Sigmoid colon (tissue), 7 donors: Measurements from ENCODE around the gene SERPIND1. TPM values are rescaled to one million over a fixed set of nuclear protein-coding genes. Genes with fewer than 3 reads are reported as not detected.
"Not testable (repeated sequence)": the region's sequence is repeated elsewhere in the genome, so short reads cannot be mapped to it uniquely, and the experiment has no call there.

Source experiments
- DNase-seq: peaks from one replicate; pipeline ENCODE4 v3.0.0-alpha.2; 2019
- H3K27ac ChIP-seq, 4 donors: fragments of 200-600 bp; sonication (generic); one replicate each; pipeline ENCODE4 v1.5.1; 2016 to 2019; ENCODE audit warnings: mild to moderate bottlenecking in 1 of 4
- H3K27me3 ChIP-seq, 3 donors: fragments of 200-600 bp; sonication (generic); one replicate each; pipeline ENCODE4 v1.5.1; 2019; ENCODE audit warnings: mild to moderate bottlenecking in 1 of 3
- H3K36me3 ChIP-seq, 4 donors: fragments of 200-600 bp; sonication (generic); one replicate each; pipeline ENCODE4 v1.5.1; 2016 to 2019
- H3K4me1 ChIP-seq, 4 donors: fragments of 200-600 bp; sonication (generic); one replicate each; pipeline ENCODE4 v1.5.1; 2017 to 2019
- H3K4me3 ChIP-seq, 4 donors: fragments of 200-600 bp; sonication (generic); one replicate each; pipeline ENCODE4 v1.5.1; 2017 to 2019; ENCODE audit warnings: mild to moderate bottlenecking in 2 of 4, moderate library complexity in 1 of 4
- H3K9me3 ChIP-seq, 4 donors: fragments of 200-600 bp in 3 of 4; sonication (generic) in 3 of 4; one replicate each; pipeline versions ENCODE4 v1.5.1 to v1.6.1; 2013 to 2019
- CTCF ChIP-seq, 4 experiments: fragments of 450-650 bp in 3 of 4; fragments of 200-600 bp in 1 of 4; IDR thresholded peaks; one replicate each; pipeline ENCODE4 v1.5.1; 2016 to 2019; ENCODE audit warnings: antibody characterized with exemption in 4 of 4, mild to moderate bottlenecking in 3 of 4, moderate library complexity in 2 of 4
- EP300 ChIP-seq, 4 donors: sonication (generic); formaldehyde crosslinking; IDR thresholded peaks; one replicate each; pipeline ENCODE4 v1.6.1; 2017; ENCODE audit warnings: antibody characterized with exemption in 4 of 4
- POLR2A ChIP-seq, 2 donors: fragments of 450-650 bp; IDR thresholded peaks; one replicate each; pipeline ENCODE4 v1.6.1; 2016; ENCODE audit warnings: antibody characterized with exemption in 2 of 2, mild to moderate bottlenecking in 2 of 2, moderate library complexity in 2 of 2
- POLR2AphosphoS5 ChIP-seq, 4 donors: sonication (generic); formaldehyde crosslinking; IDR thresholded peaks; one replicate each; pipeline ENCODE4 v1.6.1; 2017; ENCODE audit warnings: antibody characterized with exemption in 4 of 4
- WGBS, 2 donors: extraction: QIAGEN DNeasy Blood & Tissue Kit; methylation state at CpG; one replicate each; pipeline ENCODE4 v1.1.7; 2013; 5-methylcytosine and 5-hydroxymethylcytosine counted together
- intact Hi-C: fragments of 100-400 bp; cut with DNase I; formaldehyde crosslinking; loops from one replicate; pipeline ENCODE4 v1.15.1; 2023
- polyA plus RNA-seq, 3 donors: library from polyadenylated mRNA; stranded (reverse); fragments of 200-250 nt; gene quantifications; one replicate each; pipeline ENCODE4 v1.2.3, GENCODE V29; 2013
- total RNA-seq, 4 donors: library from RNA; depleted of rRNA; stranded (reverse); fragments of >200 nt; gene quantifications; one replicate each; pipeline ENCODE4 v1.1.0, GENCODE V29; 2016
- donor health status: healthy with polysubstance abuse.
- donor health status: Bipolar disorder and iron deficiency.
- donor health status: healthy.

Gene SERPIND1
- total and polyA plus RNA-seq, 7 donors = 0.04 TPM; not detected in 6

GRCh38 chr22:20728523-20729190 lies 45.3 kb upstream of the SERPIND1 start:
- peaks cover 32 to 72% (median 43%) of the 10 kb centered on the region in 4 donors for H3K36me3 ChIP-seq

GRCh38 chr22:20729194-20729593 lies 44.7 kb upstream of the SERPIND1 start:
- H3K4me3 ChIP-seq = no peak overlapping the region
- 95 to 97% methylated on average over 13 of the region's 13 CpGs for WGBS, 2 donors
- no peak for TF ChIP-seq POLR2AphosphoS5 (IDR thresholded peaks at IDR 0.05)
- no peak for TF ChIP-seq EP300 (IDR thresholded peaks at IDR 0.05)
- TF ChIP-seq POLR2A (IDR thresholded peaks at IDR 0.05) = no peak
- TF ChIP-seq CTCF (IDR thresholded peaks at IDR 0.05) = no peak
- no peaks in the 10 kb centered on the region for H3K4me1 ChIP-seq
- intact Hi-C loops = no loop called here
- no peaks in the 10 kb centered on the region for H3K27me3 ChIP-seq
- H3K27ac ChIP-seq = no peak overlapping the region
- no peaks in the 10 kb centered on the region for H3K9me3 ChIP-seq
- no peak for DNase-seq
- peaks cover 32 to 72% (median 43%) of the 10 kb centered on the region in 4 donors for H3K36me3 ChIP-seq

More at GRCh38 chr22:20728523-20729190, 45.3 kb upstream of the SERPIND1 start:
- TF ChIP-seq EP300 (IDR thresholded peaks at IDR 0.05) (no peak), POLR2A (IDR thresholded peaks at IDR 0.05) (no peak), POLR2AphosphoS5 (IDR thresholded peaks at IDR 0.05) (no peak), CTCF (IDR thresholded peaks at IDR 0.05) (no peak)
- no peaks in the 10 kb centered on the region for H3K9me3 ChIP-seq
- H3K4me1 ChIP-seq = no peaks in the 10 kb centered on the region
- no peak overlapping the region for H3K27ac ChIP-seq
- H3K27me3 ChIP-seq = no peaks in the 10 kb centered on the region
- DNase-seq = no peak
- intact Hi-C loops = no loop called here
- H3K4me3 ChIP-seq = no peak overlapping the region
- 94 to 95% methylated on average over 10 of the region's 10 CpGs for WGBS, 2 donors

- WGBS, 2 donors = 88 to 95% methylated on average over 6 to 7 of the region's 8 CpGs
- DNase-seq, H3K27ac ChIP-seq, intact Hi-C loops, H3K4me1 ChIP-seq, H3K4me3 ChIP-seq, H3K9me3 ChIP-seq, H3K27me3 ChIP-seq: not testable (repeated sequence)
- peaks cover 22 to 42% (median 24%) of the 10 kb centered on the region in 4 donors for H3K36me3 ChIP-seq
These were observed 41.5 kb upstream of the SERPIND1 start for GRCh38 chr22:20732431-20732830.

- H3K4me1 ChIP-seq, H3K27me3 ChIP-seq, intact Hi-C loops, H3K27ac ChIP-seq, DNase-seq, H3K9me3 ChIP-seq, H3K4me3 ChIP-seq: not testable (repeated sequence)
- WGBS, 2 donors = 47 to 83% methylated on average over 9 to 12 of the region's 15 CpGs
- peaks cover 0 to 30% (median 4%) of the 10 kb centered on the region in 4 donors for H3K36me3 ChIP-seq
These were observed 38.4 kb upstream of the SERPIND1 start for GRCh38 chr22:20735356-20736162.

- H3K27me3 ChIP-seq, H3K4me1 ChIP-seq, H3K9me3 ChIP-seq, intact Hi-C loops, DNase-seq, H3K27ac ChIP-seq, H3K4me3 ChIP-seq: not testable (repeated sequence)
- WGBS, 2 donors = 96 to 97% methylated on average over 3 of the region's 3 CpGs
- H3K36me3 ChIP-seq = peaks cover 0 to 36% (median 15%) of the 10 kb centered on the region in 4 donors
These were observed 37.0 kb upstream of the SERPIND1 start for GRCh38 chr22:20736891-20737290.

GRCh38 chr22:20738394-20739089 lies 35.4 kb upstream of the SERPIND1 start:
- Histone ChIP-seq H3K27ac (no peak overlapping the region), H3K27me3 (no peaks in the 10 kb centered on the region), H3K4me1 (no peaks in the 10 kb centered on the region), H3K4me3 (no peak overlapping the region), H3K36me3 (peaks cover 10 to 45% (median 25%) of the 10 kb centered on the region in 4 donors), H3K9me3 (peaks cover 0 to 2% (median 0%) of the 10 kb centered on the region in 4 donors)
- WGBS, 2 donors = 77 to 94% methylated on average over 12 of the region's 12 CpGs
- TF ChIP-seq POLR2A (IDR thresholded peaks at IDR 0.05) (no peak), POLR2AphosphoS5 (IDR thresholded peaks at IDR 0.05) (no peak), EP300 (IDR thresholded peaks at IDR 0.05) (no peak), CTCF (IDR thresholded peaks at IDR 0.05) (no peak)
- intact Hi-C loops = no loop called here
- DNase-seq = no peak
